ENCODE data around the gene EIF2S2.

The EIF2S2 gene

DNA sequence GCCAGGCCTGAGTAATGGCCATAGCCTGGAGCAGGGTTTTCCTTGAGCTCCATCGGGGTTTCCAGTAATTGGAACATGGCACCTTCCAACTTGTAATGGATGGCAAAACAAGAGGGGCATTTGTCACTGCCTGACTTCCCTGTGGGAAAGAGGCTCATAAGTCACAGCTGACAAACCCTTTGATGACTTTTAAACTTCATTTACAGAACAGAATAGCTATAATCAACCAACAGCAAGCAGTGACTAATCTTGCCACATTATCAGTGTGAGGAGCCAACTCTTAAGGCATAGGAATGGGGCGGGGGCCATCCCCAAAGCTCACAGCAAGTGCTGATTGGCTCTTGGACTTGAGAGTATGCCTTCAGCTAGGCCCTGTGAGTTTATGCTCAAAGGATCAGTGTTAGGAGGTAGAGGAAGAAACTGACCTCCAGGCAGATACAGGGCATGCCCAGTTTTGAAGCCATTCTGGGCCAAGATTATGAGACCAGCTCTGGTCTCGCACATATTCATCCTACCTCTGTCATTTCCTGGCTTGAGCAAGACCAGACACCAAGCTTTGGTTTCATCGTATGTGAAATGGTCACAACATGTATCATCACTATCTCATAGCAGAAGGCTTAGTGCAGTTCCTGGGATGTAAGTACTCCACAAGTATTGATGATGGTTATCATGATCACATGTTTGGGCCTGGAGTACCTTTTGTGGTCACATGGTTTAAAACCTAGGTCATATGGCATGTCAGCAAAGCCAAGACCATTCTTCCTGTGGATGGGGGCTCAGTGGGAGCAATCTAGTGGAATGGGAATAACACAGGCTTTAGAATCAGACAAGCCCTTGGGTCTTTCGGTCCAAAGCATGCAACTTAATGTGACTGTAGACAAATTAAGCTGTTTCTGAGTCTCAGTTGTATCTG, 49.2 kb downstream of the EIF2S2 start:
- DNase-seq (ENCODE audit: low read depth): no peak

- DNase-seq (ENCODE audit: low read depth): no peak
These were observed 50.3 kb downstream of the EIF2S2 start for GRCh38 chr20:34061695-34062094.

- no peak for DNase-seq (ENCODE audit: low read depth)
These were observed 51.1 kb downstream of the EIF2S2 start for GRCh38 chr20:34060970-34061369.

- no peak for DNase-seq (ENCODE audit: low read depth)
These were observed 53.2 kb downstream of the EIF2S2 start for GRCh38 chr20:34058831-34059230.

GRCh38 chr20:34055290-34055689, 56.8 kb downstream of the EIF2S2 start:
- no peak for DNase-seq (ENCODE audit: low read depth)

DNA sequence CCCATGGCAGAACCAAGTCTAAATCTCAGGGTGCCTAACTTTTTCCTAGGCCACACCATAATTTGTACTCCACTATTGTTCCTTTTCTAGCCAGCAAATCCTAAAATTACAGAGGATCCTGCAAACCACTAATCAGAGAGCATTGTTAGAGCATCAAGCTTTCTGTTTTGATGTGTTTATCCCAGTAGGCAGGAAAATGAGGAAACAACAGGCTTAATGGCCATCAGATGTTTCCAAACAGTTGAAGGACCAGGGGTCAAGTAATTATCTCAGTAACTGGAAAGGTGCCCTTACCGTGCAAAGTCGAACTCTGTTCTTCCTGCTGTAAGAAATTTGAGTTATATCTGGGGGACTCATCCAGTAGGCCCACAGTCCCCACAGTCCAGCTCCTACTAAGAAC, 59.6 kb downstream of the EIF2S2 start:
- no peak for DNase-seq (ENCODE audit: low read depth)

GRCh38 chr20:34049897-34050695, 61.9 kb downstream of the EIF2S2 start:
- DNase-seq (ENCODE audit: low read depth): no peak

GRCh38 chr20:34049389-34049788, 62.7 kb downstream of the EIF2S2 start:
- DNase-seq (ENCODE audit: low read depth): no peak

DNA sequence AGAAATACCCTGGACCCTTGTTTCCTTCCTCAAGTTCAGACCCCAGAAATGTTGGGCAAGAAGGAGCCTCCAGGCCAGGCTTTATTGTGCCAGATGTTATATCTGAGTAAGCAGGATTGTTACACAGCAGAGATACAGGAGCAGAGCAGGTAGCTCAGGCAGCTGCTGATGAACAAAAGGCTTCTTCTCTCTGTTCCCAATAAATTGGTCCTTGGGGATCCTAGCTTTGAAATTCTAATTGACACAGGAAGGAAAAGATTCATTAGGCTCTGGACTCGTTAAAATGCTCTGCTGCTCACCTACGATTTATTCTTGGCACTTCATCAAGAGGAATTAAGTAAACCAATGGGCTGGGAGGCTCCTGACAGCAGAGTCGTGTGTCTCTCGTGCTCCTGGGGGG, 64.1 kb downstream of the EIF2S2 start:
- DNase-seq (ENCODE audit: low read depth): no peak

GRCh38 chr20:34047010-34047687, 64.9 kb downstream of the EIF2S2 start:
- DNase-seq (ENCODE audit: low read depth): no peak

DNA sequence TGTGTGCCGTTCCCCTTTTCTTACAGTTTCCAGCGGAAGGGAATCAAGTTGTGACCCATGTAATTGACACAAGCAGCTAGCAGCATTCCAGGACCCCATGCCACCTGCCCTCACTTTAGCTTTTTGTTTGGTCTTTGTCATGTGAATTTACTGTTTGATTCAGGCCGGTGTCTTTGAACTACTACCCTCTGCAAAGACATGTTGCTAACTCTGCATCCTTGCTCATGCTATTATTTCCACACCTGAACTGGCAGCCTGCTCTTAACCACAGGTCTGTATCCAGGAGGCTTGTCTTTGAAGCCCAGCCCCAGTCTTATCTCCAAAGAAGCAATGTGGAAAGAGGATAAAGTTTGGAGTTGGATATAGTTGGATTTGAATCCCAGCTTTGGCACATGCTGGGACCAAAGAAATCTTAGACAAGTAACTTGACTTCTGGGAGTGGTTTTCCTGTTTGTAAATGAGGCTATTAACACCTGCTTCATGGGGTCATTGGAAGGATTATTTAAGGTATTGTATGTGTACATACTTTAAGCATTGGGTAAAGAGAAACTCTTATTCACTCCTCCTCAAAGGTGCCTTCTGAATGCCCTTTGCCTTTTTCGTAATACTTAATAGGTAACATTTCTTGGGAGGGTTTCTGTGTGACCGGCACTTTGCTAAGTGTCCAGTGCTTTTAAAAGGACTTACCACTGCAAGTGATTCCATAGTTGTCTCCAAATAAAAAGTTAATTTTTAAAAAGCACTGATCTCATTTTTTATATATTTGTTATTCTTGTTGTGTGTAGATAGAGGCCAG, 65.9 kb downstream of the EIF2S2 start:
- DNase-seq (ENCODE audit: low read depth): no peak

DNA sequence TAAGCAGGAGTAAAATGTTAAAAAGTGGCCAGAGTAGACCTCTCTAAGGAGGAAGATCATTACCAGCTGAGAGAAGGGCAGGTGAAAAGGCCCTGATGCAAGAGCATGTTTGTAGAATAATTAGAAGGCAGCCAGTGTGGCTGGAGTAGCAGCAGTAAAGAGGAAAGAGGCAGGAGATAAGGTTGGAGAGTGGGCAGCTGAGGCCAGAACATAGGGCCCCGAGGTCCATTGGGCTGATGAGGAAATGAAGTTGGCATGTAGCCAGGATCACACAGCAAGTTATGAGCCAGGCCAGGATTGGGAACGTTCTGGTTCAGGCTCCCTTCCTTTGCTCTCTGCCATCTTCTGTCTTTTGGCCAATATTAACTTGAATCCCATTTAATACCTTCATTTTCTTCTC, 66.7 kb downstream of the EIF2S2 start:
- DNase-seq (ENCODE audit: low read depth): no peak

- no peak for DNase-seq (ENCODE audit: low read depth)
These were observed 69.0 kb downstream of the EIF2S2 start for GRCh38 chr20:34043025-34043424.

GRCh38 chr20:34042262-34042661, 69.8 kb downstream of the EIF2S2 start:
- DNase-seq (ENCODE audit: low read depth): no peak

DNA sequence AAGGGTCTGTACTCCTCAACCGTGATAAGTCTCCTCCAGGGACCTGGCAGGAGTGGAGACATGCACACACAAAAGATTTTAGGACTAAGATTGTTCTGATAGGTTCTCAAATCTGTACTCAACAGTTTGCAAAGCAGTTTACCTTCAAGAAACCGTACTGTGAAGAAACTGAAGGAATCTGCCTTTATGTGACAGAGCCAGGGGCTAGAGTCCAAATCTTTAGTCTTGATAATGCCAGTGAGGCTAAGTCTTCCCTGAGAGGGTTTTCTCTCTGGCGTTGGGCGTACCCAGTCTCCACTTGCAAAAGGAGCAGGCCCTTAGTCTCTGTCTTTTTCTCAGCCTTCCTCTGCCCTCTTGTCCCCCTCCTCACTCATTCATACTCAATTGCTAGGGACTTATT, 70.8 kb downstream of the EIF2S2 start:
- no peak for DNase-seq (ENCODE audit: low read depth)

- DNase-seq (ENCODE audit: low read depth): no peak
These were observed 71.6 kb downstream of the EIF2S2 start for GRCh38 chr20:34040300-34040995.
